NCI-H1436 (cell line): Measurements from ENCODE around the gene OMG.
"Not testable (repeated sequence)": the region's sequence is repeated elsewhere in the genome, so short reads cannot be mapped to it uniquely, and the experiment has no call there.

Source experiments
- DNase-seq: peaks from one replicate; lab custom pipeline; 2025; lab: John Stamatoyannopoulos, UW

The OMG gene

GRCh38 chr17:31308372-31309334, 11.6 kb upstream of the OMG start:
- DNase-seq, result no peak

- DNase-seq, result no peak
Observed at GRCh38 chr17:31307640-31308039, 10.6 kb upstream of the OMG start.

- no peak for DNase-seq
Observed at GRCh38 chr17:31299624-31300023, 2.6 kb upstream of the OMG start.

GRCh38 chr17:31296142-31296541, 897 bp downstream of the OMG start:
- DNase-seq, result no peak

- DNase-seq, result no peak
Observed at GRCh38 chr17:31295489-31295871, 1.6 kb downstream of the OMG start.

GRCh38 chr17:31294820-31295488, 2.1 kb downstream of the OMG start:
- no peak for DNase-seq

- no peak for DNase-seq
Observed at GRCh38 chr17:31294231-31294630, 2.8 kb downstream of the OMG start.

- no peak for DNase-seq
Observed at GRCh38 chr17:31293581-31293980, 3.5 kb downstream of the OMG start.

- DNase-seq, result no peak
Observed at GRCh38 chr17:31291820-31292219, 5.2 kb downstream of the OMG start.

- no peak for DNase-seq
Observed at GRCh38 chr17:31289790-31290189, 7.2 kb downstream of the OMG start.

- not testable (repeated sequence) for DNase-seq
Observed at GRCh38 chr17:31287932-31288331, 9.1 kb downstream of the OMG start.

- no peak for DNase-seq
Observed at GRCh38 chr17:31286587-31286986, 10.5 kb downstream of the OMG start.

- DNase-seq, result no peak
Observed at GRCh38 chr17:31283841-31284240, 13.2 kb downstream of the OMG start.

- DNase-seq, result no peak
Observed at GRCh38 chr17:31281061-31281460, 16.0 kb downstream of the OMG start.

GRCh38 chr17:31279401-31279800, 17.6 kb downstream of the OMG start:
- no peak for DNase-seq

- no peak for DNase-seq
Observed at GRCh38 chr17:31275116-31275515, 21.9 kb downstream of the OMG start.

GRCh38 chr17:31274252-31274651, 22.8 kb downstream of the OMG start:
- DNase-seq, result peak; percentile 18

- DNase-seq, result no peak
Observed at GRCh38 chr17:31273516-31273915, 23.5 kb downstream of the OMG start.

- no peak for DNase-seq
Observed at GRCh38 chr17:31272803-31273202, 24.2 kb downstream of the OMG start.

- DNase-seq, result no peak
Observed at GRCh38 chr17:31272236-31272635, 24.8 kb downstream of the OMG start.

- no peak for DNase-seq
Observed at GRCh38 chr17:31269578-31269983, 27.5 kb downstream of the OMG start.

- DNase-seq, result no peak
Observed at GRCh38 chr17:31269036-31269577, 27.9 kb downstream of the OMG start.

GRCh38 chr17:31266042-31266441, 31.0 kb downstream of the OMG start:
- no peak for DNase-seq
